ENCODE data around the gene UCP3. TPM values are rescaled to one million over a fixed set of nuclear protein-coding genes. Genes with fewer than 3 reads are reported as not detected.

The UCP3 gene
- total RNA-seq, 3 donors from 2014 or later = 1.6 to 5.9 (median 1.8) TPM

GRCh38 chr11:74018331-74019005 lies 9.6 kb upstream of the UCP3 start:
- intact Hi-C loops (cut with DNase I; ENCODE audit: low total_unique reads) = no loop called here
- Histone ChIP-seq H3K36me3 (no peaks in the 10 kb centered on the region), H3K27me3 (no peaks in the 10 kb centered on the region), H3K27ac (peak overlapping the region; percentile 88 to 89), H3K9me3 (no peaks in the 10 kb centered on the region), H3K4me1 (peaks cover 5 to 18% of the 10 kb centered on the region in 2 donors), H3K4me3 (peak overlapping the region in 1 of 3 donors; percentile 12)
- DNase-seq (ENCODE audit: low spot score in 2 of 2) = peak; percentile 91
- TF ChIP-seq CTCF (IDR thresholded peaks at IDR 0.05) (no peak), POLR2AphosphoS5 (IDR thresholded peaks at IDR 0.05) (peak; percentile 55 to 83 (median 64)), POLR2A (IDR thresholded peaks at IDR 0.05) (no peak)

- intact Hi-C loops (cut with DNase I; ENCODE audit: low total_unique reads) = no loop called here
- DNase-seq (ENCODE audit: low spot score in 2 of 2) = no peak
- Histone ChIP-seq H3K27ac (peak overlapping the region; percentile 88 to 89), H3K4me3 (no peak overlapping the region), H3K27me3 (no peaks in the 10 kb centered on the region), H3K36me3 (no peaks in the 10 kb centered on the region), H3K9me3 (no peaks in the 10 kb centered on the region), H3K4me1 (peaks cover 5 to 18% of the 10 kb centered on the region in 2 donors)
- TF ChIP-seq POLR2A (IDR thresholded peaks at IDR 0.05) (no peak), CTCF (IDR thresholded peaks at IDR 0.05) (no peak), POLR2AphosphoS5 (IDR thresholded peaks at IDR 0.05) (no peak)
These were observed 8.7 kb upstream of the UCP3 start for GRCh38 chr11:74017631-74018030.

- DNase-seq (ENCODE audit: low spot score in 2 of 2) = no peak
- Histone ChIP-seq H3K36me3 (no peaks in the 10 kb centered on the region), H3K4me1 (peaks cover 5 to 18% of the 10 kb centered on the region in 2 donors), H3K9me3 (no peaks in the 10 kb centered on the region), H3K27me3 (no peaks in the 10 kb centered on the region), H3K27ac (peak overlapping the region in 1 of 2 donors; percentile 39), H3K4me3 (no peak overlapping the region)
- TF ChIP-seq POLR2AphosphoS5 (IDR thresholded peaks at IDR 0.05) (no peak), POLR2A (IDR thresholded peaks at IDR 0.05) (no peak), CTCF (IDR thresholded peaks at IDR 0.05) (no peak)
- intact Hi-C loops (cut with DNase I; ENCODE audit: low total_unique reads) = no loop called here
These were observed 7.2 kb upstream of the UCP3 start for GRCh38 chr11:74015919-74016684.

- no peak for DNase-seq (ENCODE audit: low spot score in 2 of 2)
- H3K36me3 ChIP-seq = no peaks in the 10 kb centered on the region
These were observed 6.0 kb upstream of the UCP3 start for GRCh38 chr11:74014880-74015279.

More at GRCh38 chr11:74014880-74015279, 6.0 kb upstream of the UCP3 start:
- H3K27ac ChIP-seq = no peak overlapping the region
- no peak overlapping the region for H3K4me3 ChIP-seq
- TF ChIP-seq CTCF (IDR thresholded peaks at IDR 0.05) = no peak
- TF ChIP-seq POLR2A (IDR thresholded peaks at IDR 0.05) = no peak
- TF ChIP-seq POLR2AphosphoS5 (IDR thresholded peaks at IDR 0.05) = no peak
- peaks cover 5 to 18% of the 10 kb centered on the region in 2 donors for H3K4me1 ChIP-seq
- no peaks in the 10 kb centered on the region for H3K9me3 ChIP-seq
- intact Hi-C loops (cut with DNase I; ENCODE audit: low total_unique reads) = no loop called here
- no peaks in the 10 kb centered on the region for H3K27me3 ChIP-seq

Measured in breast epithelium (tissue), 4 donors.